Spleen (tissue), 7 donors: ENCODE results near the gene SLC23A2.

Experiments
- CTCF ChIP-seq, 11 experiments: fragments of 200-600 bp in 7 of 11; fragments of 450-650 bp in 4 of 11; sonication (generic) in 4 of 11; IDR thresholded peaks in 8 of 11; conservative IDR thresholded peaks in 3 of 11; 1 replicate in 7 of 11; 2 replicates in 4 of 11; pipeline versions ENCODE4 v1.4.0 to v1.8.0; 2016 to 2021; ENCODE audit warnings: antibody characterized with exemption in 11 of 11, inconsistent platforms in 4 of 11, mild to moderate bottlenecking in 1 of 11
- POLR2A ChIP-seq, 3 donors: fragments of 450-650 bp; IDR thresholded peaks; one replicate each; pipeline ENCODE4 v1.5.1; 2017; ENCODE audit warnings: antibody characterized with exemption in 3 of 3, mild to moderate bottlenecking in 1 of 3
- POLR2AphosphoS5 ChIP-seq, 3 donors: sonication (generic); formaldehyde crosslinking; IDR thresholded peaks; one replicate each; pipeline ENCODE4 v1.5.1; 2017; ENCODE audit warnings: antibody characterized with exemption in 3 of 3
- donor health status: DM: no; HTN: no; CAD: no; lungs with moderate emphysema.
- donor health status: DM: no; HTN: no; CAD: no.
- donor health status: DM: no; HTN: no; CAD: no.

GRCh38 chr20:4924446-4924845, 76.9 kb downstream of the SLC23A2 start:
- no peak for TF ChIP-seq POLR2A (IDR thresholded peaks at IDR 0.05)
- no peak for TF ChIP-seq CTCF (IDR thresholded peaks at IDR 0.05 in 8 of 11, conservative IDR thresholded peaks at IDR 0.05 in 3 of 11)
- no peak for TF ChIP-seq POLR2AphosphoS5 (IDR thresholded peaks at IDR 0.05)
